ENCODE data around the gene OCLN.

DNA sequence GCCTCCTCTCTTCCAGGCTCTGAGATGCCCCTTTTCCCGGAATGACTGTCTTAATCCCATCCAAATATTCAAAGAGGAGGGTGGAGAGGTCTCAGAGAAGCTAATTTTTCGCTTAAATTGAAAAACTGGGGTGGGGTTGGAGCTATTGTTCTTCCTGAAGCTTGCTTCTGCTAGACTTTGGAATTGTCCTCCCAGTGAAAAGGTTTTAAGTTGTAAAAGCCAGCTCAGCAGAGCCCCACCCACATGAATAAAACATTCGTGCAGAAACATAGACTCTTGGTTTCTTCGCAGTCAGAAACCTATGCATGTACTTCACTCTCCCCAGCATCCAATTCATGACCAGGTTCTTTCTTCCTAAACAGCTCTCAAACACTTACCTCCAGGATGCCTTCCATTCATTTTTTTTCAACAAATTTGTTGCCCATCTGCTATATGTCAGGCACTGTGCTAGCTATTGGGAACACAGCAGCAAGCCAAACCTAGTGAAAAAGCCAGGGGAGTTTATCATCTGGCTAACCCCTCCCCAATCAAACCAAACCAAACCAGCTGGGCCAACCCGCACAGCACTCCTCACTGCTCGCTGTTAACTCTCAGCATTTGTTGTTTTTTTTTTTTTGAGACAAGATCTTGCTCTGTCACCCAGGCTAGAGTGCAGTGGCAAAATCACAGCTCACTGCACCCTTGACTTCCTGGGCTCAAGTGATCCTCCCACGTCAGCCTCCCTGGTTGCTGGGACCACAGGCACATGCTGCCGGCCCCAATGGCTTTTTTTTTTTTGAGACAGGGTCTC, 37.9 kb upstream of the OCLN start:
- TF ChIP-seq, protein P1, sequence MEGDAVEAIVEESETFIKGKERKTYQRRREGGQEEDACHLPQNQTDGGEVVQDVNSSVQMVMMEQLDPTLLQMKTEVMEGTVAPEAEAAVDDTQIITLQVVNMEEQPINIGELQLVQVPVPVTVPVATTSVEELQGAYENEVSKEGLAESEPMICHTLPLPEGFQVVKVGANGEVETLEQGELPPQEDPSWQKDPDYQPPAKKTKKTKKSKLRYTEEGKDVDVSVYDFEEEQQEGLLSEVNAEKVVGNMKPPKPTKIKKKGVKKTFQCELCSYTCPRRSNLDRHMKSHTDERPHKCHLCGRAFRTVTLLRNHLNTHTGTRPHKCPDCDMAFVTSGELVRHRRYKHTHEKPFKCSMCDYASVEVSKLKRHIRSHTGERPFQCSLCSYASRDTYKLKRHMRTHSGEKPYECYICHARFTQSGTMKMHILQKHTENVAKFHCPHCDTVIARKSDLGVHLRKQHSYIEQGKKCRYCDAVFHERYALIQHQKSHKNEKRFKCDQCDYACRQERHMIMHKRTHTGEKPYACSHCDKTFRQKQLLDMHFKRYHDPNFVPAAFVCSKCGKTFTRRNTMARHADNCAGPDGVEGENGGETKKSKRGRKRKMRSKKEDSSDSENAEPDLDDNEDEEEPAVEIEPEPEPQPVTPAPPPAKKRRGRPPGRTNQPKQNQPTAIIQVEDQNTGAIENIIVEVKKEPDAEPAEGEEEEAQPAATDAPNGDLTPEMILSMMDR (IDR thresholded peaks at IDR 0.05; ENCODE audit: insufficient read depth, low read depth, low read length) = no peak
- no peak for TF ChIP-seq EZH2 (IDR thresholded peaks at IDR 0.05; ENCODE audit: insufficient read depth, low read length)

Measured in astrocyte (in vitro differentiated cells and primary cell).